Tibial nerve (tissue), 4 donors: Measurements from ENCODE around the gene AGRP. TPM values are rescaled to one million over a fixed set of nuclear protein-coding genes. Genes with fewer than 3 reads are reported as not detected.

Source experiments
- DNase-seq, 2 donors: peaks; one replicate each; pipeline ENCODE4 v3.0.0-alpha.2; 2019; ENCODE audit warnings: low spot score in 2 of 2
- H3K27ac ChIP-seq, 4 donors: fragments of 200-600 bp; sonication (generic) in 3 of 4; one replicate each; pipeline ENCODE4 v1.5.1; 2017 to 2019; ENCODE audit warnings: mild to moderate bottlenecking in 1 of 4
- H3K27me3 ChIP-seq, 2 donors: fragments of 200-600 bp; sonication (generic) in 1 of 2; one replicate each; pipeline versions ENCODE4 v1.5.1 to v1.6.0; 2017 to 2019
- H3K36me3 ChIP-seq, 3 donors: fragments of 200-600 bp; sonication (generic); one replicate each; pipeline ENCODE4 v1.5.1; 2018 to 2019
- H3K4me1 ChIP-seq, 4 donors: fragments of 200-600 bp; sonication (generic) in 3 of 4; one replicate each; pipeline ENCODE4 v1.5.1; 2017 to 2019
- H3K4me3 ChIP-seq, 4 donors: fragments of 200-600 bp; sonication (generic) in 3 of 4; one replicate each; pipeline ENCODE4 v1.5.1; 2017 to 2019; ENCODE audit warnings: mild to moderate bottlenecking in 1 of 4, moderate library complexity in 1 of 4
- H3K9me3 ChIP-seq, 4 donors: fragments of 200-600 bp; sonication (generic) in 3 of 4; one replicate each; pipeline ENCODE4 v1.5.1; 2017 to 2019
- CTCF ChIP-seq, 5 experiments: fragments of 200-600 bp in 3 of 5; fragments of 450-650 bp in 2 of 5; sonication (generic) in 3 of 5; IDR thresholded peaks; one replicate each; pipeline ENCODE4 v1.5.1; 2016 to 2019; ENCODE audit warnings: antibody characterized with exemption in 5 of 5, mild to moderate bottlenecking in 3 of 5, moderate library complexity in 2 of 5
- EP300 ChIP-seq, 2 donors: sonication (generic); formaldehyde crosslinking; IDR thresholded peaks; one replicate each; pipeline ENCODE4 v1.6.1; 2017; ENCODE audit warnings: antibody characterized with exemption in 2 of 2, mild to moderate bottlenecking in 1 of 2
- POLR2A ChIP-seq, 2 donors: fragments of 450-650 bp; IDR thresholded peaks; one replicate each; pipeline ENCODE4 v1.6.1; 2017; ENCODE audit warnings: antibody characterized with exemption in 2 of 2, mild to moderate bottlenecking in 2 of 2, moderate library complexity in 2 of 2
- WGBS, 2 donors: methylation state at CpG; one replicate each; pipeline ENCODE4 v1.1.5; 2018; 5-methylcytosine and 5-hydroxymethylcytosine counted together
- total RNA-seq, 4 donors: library from RNA; depleted of rRNA; stranded (reverse); fragments of >200 nt; gene quantifications; one replicate each; pipeline ENCODE4 v1.1.0, GENCODE V29; 2016

The AGRP gene
- total RNA-seq, result not detected

GRCh38 chr16:67483150-67483549 is at the start of gene AGRP:
Gene AGRP (minus strand): TSS chr16:67483547. CDS start chr16:67483398, 149 bp downstream.
- peaks cover 0 to 19% (median 0%) of the 10 kb centered on the region in 3 donors for H3K36me3 ChIP-seq
- peak within 1 kb of the TSS in 2 of 4 donors; percentile 87 to 97 for H3K4me3 ChIP-seq
- peaks cover 0 to 48% (median 23%) of the 10 kb centered on the region in 4 donors for H3K4me1 ChIP-seq
- no peaks in the 10 kb centered on the region for H3K9me3 ChIP-seq
- TF ChIP-seq EP300 (IDR thresholded peaks at IDR 0.05) (no peak), POLR2A (IDR thresholded peaks at IDR 0.05) (no peak), CTCF (IDR thresholded peaks at IDR 0.05) (no peak)
- 93 to 97% methylated on average over 4 to 5 of the region's 6 CpGs for WGBS, 2 donors
- no peaks in the 10 kb centered on the region for H3K27me3 ChIP-seq
- peak within 1 kb of the TSS in 2 of 4 donors; percentile 88 to 91 for H3K27ac ChIP-seq
- DNase-seq, result no peak

- no peak for TF ChIP-seq CTCF (IDR thresholded peaks at IDR 0.05)
- no peak for TF ChIP-seq POLR2A (IDR thresholded peaks at IDR 0.05)
- TF ChIP-seq EP300 (IDR thresholded peaks at IDR 0.05), result no peak
- 69 to 84% methylated on average over 4 of the region's 4 CpGs for WGBS, 2 donors
- H3K4me3 ChIP-seq, result peak overlapping the region in 1 of 4 donors; percentile 85
These were observed 47.9 kb upstream of the AGRP start for GRCh38 chr16:67531247-67531646.

DNA sequence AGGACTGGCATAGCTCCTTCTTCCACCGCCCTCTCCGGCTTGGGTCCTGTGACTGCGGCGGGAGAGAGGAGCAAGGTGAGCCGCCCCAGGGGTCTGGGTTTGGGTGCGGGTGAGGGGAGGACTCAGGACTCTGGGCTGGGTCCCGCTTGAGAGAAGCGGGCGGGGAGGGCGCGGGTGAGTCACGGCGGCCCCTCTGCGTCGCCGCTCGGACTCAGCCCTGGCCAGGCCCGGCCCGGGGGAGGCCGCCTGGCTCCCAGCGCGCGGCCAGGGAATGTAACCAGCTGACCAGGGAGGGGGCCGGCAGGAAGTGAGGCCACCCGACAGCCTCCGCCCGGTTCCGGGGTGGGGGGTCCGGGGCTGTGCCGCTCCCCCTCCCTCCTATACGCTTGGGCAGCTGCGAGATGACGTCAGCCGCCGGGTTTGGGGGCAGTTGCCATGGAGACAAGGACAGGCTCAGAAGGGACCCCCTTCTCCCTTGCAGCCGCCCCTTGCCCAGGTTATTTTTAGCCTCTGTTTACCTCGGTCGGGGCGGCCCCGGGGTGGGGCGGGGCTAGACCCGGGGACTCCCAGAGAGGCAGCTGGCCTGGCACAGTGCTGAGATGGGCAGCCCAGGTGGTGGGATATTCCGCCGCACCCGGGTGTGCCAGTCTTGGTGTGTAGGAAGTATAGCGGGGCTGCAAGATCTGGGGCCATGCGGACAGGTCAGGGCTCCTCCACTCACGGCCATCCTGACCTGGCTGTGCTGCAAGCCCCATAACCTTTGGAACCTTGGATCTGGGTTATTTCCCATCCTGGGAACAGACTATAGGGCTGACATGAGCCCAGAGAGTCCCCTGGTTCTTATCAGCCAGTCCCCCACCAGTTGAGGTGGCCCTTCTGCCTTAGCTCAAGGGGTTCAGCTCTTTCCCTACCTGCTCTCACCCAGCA is 46.9 kb upstream of the AGRP start:
- H3K9me3 ChIP-seq, result no peaks in the 10 kb centered on the region
- peak; percentile 44 to 58 for DNase-seq
- peaks cover 0 to 55% (median 21%) of the 10 kb centered on the region in 4 donors for H3K4me1 ChIP-seq
- no peaks in the 10 kb centered on the region for H3K27me3 ChIP-seq
- H3K4me3 ChIP-seq, result peak overlapping the region; percentile 78 to 100 (median 88)
- peak in 1 of 2 donors; percentile 87 for TF ChIP-seq EP300 (IDR thresholded peaks at IDR 0.05)
- TF ChIP-seq POLR2A (IDR thresholded peaks at IDR 0.05), result peak; percentile 73 to 81
- no peak for TF ChIP-seq CTCF (IDR thresholded peaks at IDR 0.05)
- 3 to 4% methylated on average over 19 to 31 of the region's 48 CpGs for WGBS, 2 donors
- no peaks in the 10 kb centered on the region for H3K36me3 ChIP-seq
- H3K27ac ChIP-seq, result peak overlapping the region; percentile 91 to 94 (median 92)

More at GRCh38 chr16:67531247-67531646, 47.9 kb upstream of the AGRP start:
- Histone ChIP-seq H3K36me3 (no peaks in the 10 kb centered on the region), H3K9me3 (no peaks in the 10 kb centered on the region), H3K27ac (peak overlapping the region in 3 of 4 donors; percentile 91 to 94 (median 94)), H3K27me3 (no peaks in the 10 kb centered on the region), H3K4me1 (peaks cover 0 to 62% (median 21%) of the 10 kb centered on the region in 4 donors)
- DNase-seq, result no peak

GRCh38 chr16:67529582-67530012 is 46.2 kb upstream of the AGRP start:
- peak overlapping the region; percentile 91 to 94 (median 92) for H3K27ac ChIP-seq
- no peaks in the 10 kb centered on the region for H3K9me3 ChIP-seq
- H3K27me3 ChIP-seq, result no peaks in the 10 kb centered on the region
- peak overlapping the region; percentile 78 to 100 (median 88) for H3K4me3 ChIP-seq
- 2 to 7% methylated on average over 10 to 15 of the region's 16 CpGs for WGBS, 2 donors
- no peak for DNase-seq
- TF ChIP-seq EP300 (IDR thresholded peaks at IDR 0.05) (no peak), CTCF (IDR thresholded peaks at IDR 0.05) (no peak), POLR2A (IDR thresholded peaks at IDR 0.05) (no peak)
- H3K4me1 ChIP-seq, result peaks cover 0 to 49% (median 21%) of the 10 kb centered on the region in 4 donors
- no peaks in the 10 kb centered on the region for H3K36me3 ChIP-seq
